AG04449 (cell line): ENCODE measurements around the gene TMEM163.
"Not testable (repeated sequence)": the region's sequence is repeated elsewhere in the genome, so short reads cannot be mapped to it uniquely, and the experiment has no call there.

Experiments used
- CTCF ChIA-PET: fragments of 350-600 bp; formaldehyde crosslinking; extraction: SDS; loops from one replicate; lab custom pipeline; 2021; ENCODE audit warnings: antibody characterized with exemption; lab: Yijun Ruan, JAX
- POLR2A ChIA-PET: fragments of 400-600, 350-600 bp; formaldehyde crosslinking; extraction: SDS; loops from one replicate; lab custom pipeline; 2020; ENCODE audit warnings: antibody characterized with exemption, inconsistent platforms; lab: Yijun Ruan, JAX
- DNase-seq: peaks from one replicate; pipeline ENCODE4 v3.0.0-alpha.2; 2010; ENCODE audit warnings: low read depth, low spot score
- H3K4me3 ChIP-seq: 2 replicates; pipeline ENCODE4 v1.5.1; 2011; ENCODE audit warnings: low read depth, mild to moderate bottlenecking, control low read depth, low read length
- CTCF ChIP-seq: IDR thresholded peaks from one replicate; pipeline ENCODE4 v1.5.1; 2011; ENCODE audit warnings: mild to moderate bottlenecking, moderate library complexity, low read length, control low read depth, inconsistent platforms; ENCODE audit not compliant: insufficient read depth; ENCODE audit errors: missing control alignments

Gene TMEM163

DNA sequence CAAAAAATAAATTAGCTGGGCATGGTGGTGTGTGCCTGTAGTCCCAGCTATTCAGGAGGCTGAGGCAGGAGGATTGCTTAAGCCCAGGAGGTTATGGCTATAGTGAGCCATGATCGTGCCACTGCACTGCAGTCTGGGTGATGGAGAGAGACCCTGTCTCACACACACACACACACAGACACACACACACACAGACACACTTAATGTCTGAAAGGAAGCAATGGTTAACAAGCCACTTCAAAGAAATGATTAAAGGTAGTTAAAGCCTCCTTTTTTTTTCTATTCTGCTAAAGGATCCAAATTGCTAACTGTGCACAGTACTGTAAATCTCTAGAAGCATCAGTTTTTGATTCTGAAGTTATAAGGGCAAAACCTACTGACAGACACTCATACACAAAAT lies 211.1 kb downstream of the TMEM163 start:
- ChIA-PET POLR2A (no interaction called here), CTCF (no interaction called here)
- no peak for TF ChIP-seq CTCF
- DNase-seq = no peak
- no peak overlapping the region for H3K4me3 ChIP-seq

GRCh38 chr2:134507159-134507558 lies 211.6 kb downstream of the TMEM163 start:
- CTCF ChIA-PET, DNase-seq, POLR2A ChIA-PET: not testable (repeated sequence)

DNA sequence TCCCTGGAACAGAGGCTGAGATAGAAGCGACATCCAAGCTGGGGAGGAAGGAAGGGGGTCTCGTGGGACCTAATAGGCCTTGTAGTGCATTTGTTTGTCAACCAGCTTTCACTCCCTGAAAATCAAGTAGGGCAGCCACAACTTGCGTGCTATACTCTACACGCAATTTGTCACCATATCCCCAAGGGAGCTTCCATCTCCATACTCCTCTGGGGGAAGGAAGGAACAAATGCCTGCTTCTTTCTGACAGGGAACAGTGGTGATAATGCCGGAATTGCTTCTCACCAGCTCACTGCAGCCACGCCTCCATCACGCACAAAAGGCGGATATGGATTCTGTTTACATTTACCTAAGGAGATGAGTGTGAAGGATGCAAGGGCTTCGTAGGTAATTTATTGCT lies 213.4 kb downstream of the TMEM163 start:
- no peak for DNase-seq
- no peak for TF ChIP-seq CTCF
- CTCF ChIA-PET = no interaction called here
- POLR2A ChIA-PET = no interaction called here
- H3K4me3 ChIP-seq = no peak overlapping the region

More at GRCh38 chr2:134507159-134507558, 211.6 kb downstream of the TMEM163 start:
- not testable (repeated sequence) for H3K4me3 ChIP-seq

DNA sequence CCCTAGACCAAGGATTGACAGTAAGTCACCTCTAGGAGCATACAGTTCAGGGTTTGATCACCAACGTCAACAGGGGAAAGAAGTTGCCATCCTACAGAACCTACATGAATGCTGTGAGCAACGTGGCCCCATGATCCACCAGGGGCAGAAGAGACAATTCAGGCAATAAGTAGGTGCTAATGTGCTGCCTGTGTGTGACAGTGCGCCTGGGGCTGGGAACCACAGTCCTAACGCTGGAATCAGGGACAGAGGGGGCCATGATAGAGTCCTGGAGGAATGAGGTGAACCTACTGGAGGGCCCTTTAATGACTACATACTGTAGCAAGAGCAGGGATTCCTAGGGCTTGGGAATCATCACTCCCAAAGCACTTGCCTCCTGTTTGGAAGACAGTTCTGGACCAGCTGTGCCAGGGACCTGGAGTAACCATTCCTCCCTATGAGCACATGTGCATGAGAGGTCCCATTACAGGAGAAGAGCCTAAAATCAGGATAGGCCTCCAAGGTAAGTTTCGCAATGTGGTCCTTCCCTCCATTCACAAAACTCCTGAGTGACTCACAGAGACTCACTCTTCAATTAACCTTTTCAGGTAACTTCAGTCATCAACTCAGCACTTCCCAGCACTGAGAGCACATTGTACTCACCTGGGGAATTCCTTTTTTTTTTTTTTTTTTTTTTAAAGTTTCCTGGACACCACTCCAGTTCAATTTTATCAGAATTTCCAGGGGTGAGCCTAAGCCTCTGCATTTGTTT lies 214.0 kb downstream of the TMEM163 start:
- DNase-seq = no peak
- TF ChIP-seq CTCF = no peak
- POLR2A ChIA-PET = no interaction called here
- CTCF ChIA-PET = no interaction called here
- H3K4me3 ChIP-seq = no peak overlapping the region

DNA sequence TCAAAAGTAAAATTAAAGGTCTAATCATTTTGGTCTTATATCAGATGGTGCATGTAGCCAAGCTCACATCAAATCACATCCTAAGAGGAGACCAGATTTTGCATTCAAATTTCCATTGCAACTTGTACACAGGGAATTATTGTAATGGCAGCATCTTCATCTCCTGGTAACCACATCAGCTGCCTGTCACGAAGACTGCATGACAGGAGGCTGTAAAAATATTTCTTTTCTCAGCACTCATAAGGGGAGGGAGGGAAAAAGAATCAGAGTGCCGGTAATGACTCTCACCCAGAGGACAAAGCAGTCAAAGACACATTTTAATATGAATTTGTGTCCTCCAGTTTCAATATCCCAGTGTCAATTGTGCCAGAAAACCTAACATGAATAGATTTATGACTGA lies 216.7 kb downstream of the TMEM163 start:
- CTCF ChIA-PET = no interaction called here
- no peak for TF ChIP-seq CTCF
- POLR2A ChIA-PET = no interaction called here
- DNase-seq = no peak
- H3K4me3 ChIP-seq = no peak overlapping the region

DNA sequence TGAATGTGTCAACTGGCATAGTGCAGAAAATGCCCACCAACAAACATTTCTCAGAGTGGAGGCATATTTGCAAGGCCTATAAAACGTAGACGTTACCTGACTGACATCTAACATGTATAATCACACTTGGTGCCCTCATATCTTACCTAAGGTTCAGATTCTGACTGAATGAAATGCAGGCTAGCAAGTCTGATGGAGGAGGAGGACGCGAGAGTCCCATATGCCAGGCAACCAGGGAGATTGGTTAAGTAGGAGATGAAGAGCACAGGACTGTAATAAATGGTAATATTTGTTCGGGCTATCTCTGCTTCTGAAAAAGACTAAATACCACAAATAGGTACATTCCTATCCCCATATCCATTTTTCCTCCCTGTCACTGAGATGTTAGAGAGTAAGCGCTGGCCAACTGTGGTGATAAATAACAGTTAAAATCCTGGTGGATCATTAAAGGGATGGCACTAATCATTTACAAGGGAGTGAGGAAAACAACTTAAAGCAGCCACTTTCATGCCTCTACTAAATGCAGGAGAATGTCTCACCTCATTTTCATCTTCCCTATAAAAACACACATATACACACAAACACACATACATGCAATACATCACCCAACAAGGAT lies 217.2 kb downstream of the TMEM163 start:
- TF ChIP-seq CTCF = no peak
- no peak for DNase-seq
- CTCF ChIA-PET = no interaction called here
- POLR2A ChIA-PET = no interaction called here
- no peak overlapping the region for H3K4me3 ChIP-seq
